ENCODE results near the gene PITPNM1. TPM values are rescaled to one million over a fixed set of nuclear protein-coding genes. Genes with fewer than 3 reads are reported as not detected.
"Not testable (repeated sequence)": the region's sequence is repeated elsewhere in the genome, so short reads cannot be mapped to it uniquely, and the experiment has no call there.

Gene PITPNM1
- polyA plus RNA-seq, 1 donor from 2014 or later, result 25.8 TPM

- H2AFZ ChIP-seq (ENCODE audit: low read depth, low read length); H3K36me3 ChIP-seq (ENCODE audit: insufficient read depth, low read length); H3K9me3 ChIP-seq (ENCODE audit: low read length); H3K27ac ChIP-seq (ENCODE audit: low read length); H3F3A ChIP-seq (ENCODE audit: insufficient read depth, low read length, poor library complexity, severe bottlenecking); H3K9ac ChIP-seq (ENCODE audit: low read length); H3K9me2 ChIP-seq (ENCODE audit: insufficient read depth, low read length); H3K4me2 ChIP-seq (ENCODE audit: low read length); H3K79me2 ChIP-seq (replicated peaks; ENCODE audit: insufficient read depth, low read length); H3K27me3 ChIP-seq (ENCODE audit: insufficient read depth, low read depth, low read length); H4K20me1 ChIP-seq (ENCODE audit: insufficient read depth); H3K4me3 ChIP-seq (ENCODE audit: low read length): not testable (repeated sequence)
Observed at GRCh38 chr11:67485873-67486361, 19.2 kb downstream of the PITPNM1 start.

GRCh38 chr11:67484847-67485311 is 20.3 kb downstream of the PITPNM1 start:
- Histone ChIP-seq H3K27ac (ENCODE audit: low read length) (no peak overlapping the region), H3K36me3 (ENCODE audit: insufficient read depth, low read length) (no peaks in the 10 kb centered on the region), H2AFZ (ENCODE audit: low read depth, low read length) (no peak overlapping the region)

More at GRCh38 chr11:67484847-67485311, 20.3 kb downstream of the PITPNM1 start:
- H3F3A ChIP-seq (ENCODE audit: insufficient read depth, low read length, poor library complexity, severe bottlenecking), result no peaks in the 10 kb centered on the region
- no peaks in the 10 kb centered on the region for H3K9me2 ChIP-seq (ENCODE audit: insufficient read depth, low read length)
- no peaks in the 10 kb centered on the region for H4K20me1 ChIP-seq (ENCODE audit: insufficient read depth)
- H3K79me2 ChIP-seq (replicated peaks; ENCODE audit: insufficient read depth, low read length), result peaks cover 4% of the 10 kb centered on the region
- no peak overlapping the region for H3K4me3 ChIP-seq (ENCODE audit: low read length)
- no peaks in the 10 kb centered on the region for H3K9me3 ChIP-seq (ENCODE audit: low read length)
- no peaks in the 10 kb centered on the region for H3K27me3 ChIP-seq (ENCODE audit: insufficient read depth, low read depth, low read length)
- TF ChIP-seq REST (IDR thresholded peaks at IDR 0.05; ENCODE audit: borderline replicate concordance) (no peak), EZH2 (IDR thresholded peaks at IDR 0.05; ENCODE audit: borderline replicate concordance, insufficient read depth, low read length, poor library complexity, severe bottlenecking) (no peak), CTCF (IDR thresholded peaks at IDR 0.05; ENCODE audit: poor library complexity, severe bottlenecking) (no peak), MXI1 (conservative IDR thresholded peaks at IDR 0.05; ENCODE audit: poor library complexity, severe bottlenecking) (no peak), EP300 (conservative IDR thresholded peaks at IDR 0.05; ENCODE audit: poor library complexity, severe bottlenecking) (no peak), RAD21 (conservative IDR thresholded peaks at IDR 0.05) (no peak), SMC3 (conservative IDR thresholded peaks at IDR 0.05; ENCODE audit: poor library complexity) (no peak), TAF1 (IDR thresholded peaks at IDR 0.05; ENCODE audit: low read depth) (no peak), POLR2AphosphoS5 (IDR thresholded peaks at IDR 0.05) (no peak)
- no peak overlapping the region for H3K4me2 ChIP-seq (ENCODE audit: low read length)
- no peak overlapping the region for H3K9ac ChIP-seq (ENCODE audit: low read length)
